ENCODE measurements around the gene NETO2.

DNA sequence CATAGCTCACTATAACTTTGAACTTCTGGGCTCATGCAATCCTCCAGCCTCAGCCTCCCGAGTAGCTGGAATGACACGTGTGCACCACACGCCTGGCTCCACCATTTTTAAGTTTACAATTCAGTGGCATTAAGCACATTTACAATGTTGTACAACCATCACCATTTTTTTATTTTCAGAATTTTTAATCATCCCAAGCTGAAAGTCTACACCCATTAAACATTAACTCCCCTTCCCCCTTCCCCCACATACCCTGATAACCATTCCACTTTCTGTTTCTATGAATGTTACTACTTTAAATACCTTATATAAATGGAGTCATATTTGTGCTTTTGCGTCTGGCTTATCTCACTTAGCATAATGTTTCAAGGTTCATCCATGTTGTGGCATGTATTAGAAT is 18.0 kb downstream of the NETO2 start:
- TF ChIP-seq POLR2AphosphoS5 (IDR thresholded peaks at IDR 0.05; ENCODE audit: low read depth, low read length): no peak
- TF ChIP-seq TAF1 (IDR thresholded peaks at IDR 0.05; ENCODE audit: borderline replicate concordance, low read depth, low read length): no peak

Data from GM12892 (cell line).